HCT116 (cell line): ENCODE data around the gene B3GALT6. TPM values are rescaled to one million over a fixed set of nuclear protein-coding genes. Genes with fewer than 3 reads are reported as not detected.

Experiments
- ATAC-seq: fragments of 200-7000 bp; cut with Tn5 transposase; 2 replicates; pipeline ENCODE4 v1.9.1; 2020; ENCODE audit warnings: mild to moderate bottlenecking, moderate library complexity
- BruUV-seq: library from RNA; stranded (reverse); fragments of 400-500 nt; replicated peaks from 2 replicates; lab custom pipeline; 2021; lab: Mats Ljungman, UMichigan
- CTCF ChIA-PET: fragments of 300-600 bp; sonication (Branson Sonifier 250); formaldehyde crosslinking; loops from one replicate; lab custom pipeline; 2021; ENCODE audit warnings: antibody characterized with exemption; lab: Charles Lee
- POLR2A ChIA-PET: fragments of 300-600, 350-600 bp; sonication (Branson Sonifier 250); formaldehyde crosslinking; loops from one replicate; lab custom pipeline; 2021; ENCODE audit warnings: antibody characterized with exemption; lab: Charles Lee
- RAD21 ChIA-PET, 2 experiments: fragments of 300-600 bp; sonication (Branson Sonifier 250); formaldehyde crosslinking; loops; one replicate each; lab custom pipeline; 2023; ENCODE audit warnings: low total read pairs in 2 of 2; ENCODE audit not compliant: uncharacterized antibody in 2 of 2, unreplicated experiment in 2 of 2, low non-redundant PET in 1 of 2; lab: Charles Lee
- DNase-seq: peaks from one replicate; pipeline ENCODE4 v3.0.0-alpha.2; 2010; ENCODE audit warnings: low read depth, low spot score
- H2AFZ ChIP-seq: fragments of 200-600 bp; shearing (Covaris generic), sonication (generic); 2 replicates; pipeline ENCODE4 v1.6.1; 2017; ENCODE audit warnings: low read depth, mixed run types, mixed read lengths, antibody characterized with exemption, low read length; ENCODE audit not compliant: poor library complexity, severe bottlenecking
- H3K27ac ChIP-seq: 2 replicates; pipeline ENCODE4 v1.5.1; 2012; ENCODE audit warnings: low read depth, low read length
- H3K27me3 ChIP-seq: fragments of 200-600 bp; sonication (generic); 2 replicates; pipeline ENCODE4 v1.6.1; 2016; ENCODE audit warnings: mixed run types, low read length, mixed read lengths; ENCODE audit not compliant: insufficient read depth
- H3K36me3 ChIP-seq, 2 experiments: fragments of 200-500 bp in 1 of 2; fragments of 200-600 bp in 1 of 2; sonication (Bioruptor generic) in 1 of 2; sonication (generic) in 1 of 2; 2 replicates each; pipeline versions ENCODE4 v1.5.1 to v1.6.1; 2014 to 2016; ENCODE audit warnings: low read length in 2 of 2, inconsistent platforms in 1 of 2, mixed read lengths in 1 of 2, mixed run types in 1 of 2; ENCODE audit not compliant: insufficient read depth in 2 of 2, control insufficient read depth in 1 of 2
- H3K4me1 ChIP-seq, 2 experiments: fragments of 200-600 bp in 1 of 2; sonication (generic) in 1 of 2; 2 replicates each; pipeline versions ENCODE4 v1.5.1 to v1.6.1; 2012 to 2017; ENCODE audit warnings: low read length in 2 of 2, inconsistent platforms in 1 of 2, mild to moderate bottlenecking in 1 of 2, mixed read lengths in 1 of 2, mixed run types in 1 of 2, moderate library complexity in 1 of 2; ENCODE audit not compliant: insufficient read depth in 2 of 2, control insufficient read depth in 1 of 2
- H3K4me2 ChIP-seq: fragments of 200-600 bp; sonication (generic); 2 replicates; pipeline ENCODE4 v1.6.1; 2017; ENCODE audit warnings: mixed run types, low read length, mixed read lengths
- H3K4me3 ChIP-seq, 2 experiments: fragments of 200-600 bp in 1 of 2; sonication (generic) in 1 of 2; replicated peaks in 1 of 2; 2 replicates each; pipeline ENCODE4 v1.5.1; 2011 to 2016; ENCODE audit warnings: low read length in 2 of 2, control low read depth in 1 of 2, low read depth in 1 of 2, mild to moderate bottlenecking in 1 of 2, mixed read lengths in 1 of 2, mixed run types in 1 of 2
- H3K79me2 ChIP-seq: fragments of 200-600 bp; sonication (generic); 2 replicates; pipeline ENCODE4 v1.6.1; 2017; ENCODE audit warnings: mild to moderate bottlenecking, mixed run types, low read length, moderate library complexity, mixed read lengths; ENCODE audit not compliant: insufficient read depth
- H3K9ac ChIP-seq: fragments of 200-600 bp; sonication (generic); 2 replicates; pipeline ENCODE4 v1.6.1; 2016; ENCODE audit warnings: low read length, mixed read lengths
- H3K9me2 ChIP-seq: fragments of 200-600 bp; sonication (generic), shearing (Covaris generic); 2 replicates; pipeline ENCODE4 v1.6.1; 2017; ENCODE audit warnings: mixed run types, mild to moderate bottlenecking, moderate library complexity; ENCODE audit not compliant: insufficient read depth
- H3K9me3 ChIP-seq, 2 experiments: fragments of 200-500 bp in 1 of 2; fragments of 200-600 bp in 1 of 2; sonication (Bioruptor generic) in 1 of 2; sonication (generic) in 1 of 2; 2 replicates each; pipeline ENCODE4 v1.6.1; 2014 to 2017; ENCODE audit warnings: low read length in 2 of 2, mixed read lengths in 2 of 2, inconsistent platforms in 1 of 2, low read depth in 1 of 2, mild to moderate bottlenecking in 1 of 2, mixed run types in 1 of 2, moderate library complexity in 1 of 2; ENCODE audit not compliant: control insufficient read depth in 1 of 2, insufficient read depth in 1 of 2
- H4K20me1 ChIP-seq: fragments of 200-600 bp; sonication (generic), shearing (Covaris generic); 2 replicates; pipeline ENCODE4 v1.6.1; 2017; ENCODE audit warnings: mixed run types, mild to moderate bottlenecking, moderate library complexity; ENCODE audit not compliant: insufficient read depth
- CBX3 ChIP-seq: IDR thresholded peaks from 2 replicates; pipeline ENCODE4 v1.6.1; 2012; ENCODE audit warnings: low read depth
- CTCF ChIP-seq, 3 experiments: fragments of 200-600 bp in 1 of 3; sonication (generic) in 1 of 3; IDR thresholded peaks in 2 of 3; conservative IDR thresholded peaks in 1 of 3; 2 replicates each; pipeline ENCODE4 v1.5.1; 2012 to 2017; ENCODE audit warnings: low read depth in 2 of 3, low read length in 2 of 3, antibody characterized with exemption in 1 of 3, borderline replicate concordance in 1 of 3, control low read depth in 1 of 3, mild to moderate bottlenecking in 1 of 3, mixed read lengths in 1 of 3, mixed run types in 1 of 3, moderate library complexity in 1 of 3; ENCODE audit not compliant: insufficient read depth in 1 of 3
- EGR1 ChIP-seq: IDR thresholded peaks from 2 replicates; pipeline ENCODE4 v1.6.1; 2012; ENCODE audit warnings: low read depth
- ELF1 ChIP-seq: IDR thresholded peaks from 2 replicates; pipeline ENCODE4 v1.6.1; 2012; ENCODE audit warnings: low read depth, borderline replicate concordance
- EZH2 ChIP-seq: fragments of 200-600 bp; sonication (generic); IDR thresholded peaks from 2 replicates; pipeline ENCODE4 v1.6.1; 2017; ENCODE audit warnings: antibody characterized with exemption, mixed run types
- FOSL1 ChIP-seq: IDR thresholded peaks from 2 replicates; pipeline ENCODE4 v1.6.1; 2012; ENCODE audit warnings: low read depth
- JUND ChIP-seq: IDR thresholded peaks from 2 replicates; pipeline ENCODE4 v1.6.1; 2012
- MAX ChIP-seq: IDR thresholded peaks from 2 replicates; pipeline ENCODE4 v1.6.1; 2012
- POLR2A ChIP-seq: IDR thresholded peaks from 2 replicates; pipeline ENCODE4 v1.7.0; 2011; ENCODE audit warnings: borderline replicate concordance; ENCODE audit not compliant: insufficient read depth, insufficient read length; ENCODE audit errors: extremely low read depth
- POLR2AphosphoS5 ChIP-seq: IDR thresholded peaks from 2 replicates; pipeline ENCODE4 v1.6.1; 2011; ENCODE audit warnings: mild to moderate bottlenecking, low read depth, low read length, moderate library complexity
- RAD21 ChIP-seq: IDR thresholded peaks from 2 replicates; pipeline ENCODE4 v1.6.1; 2012; ENCODE audit warnings: low read depth, mild to moderate bottlenecking
- REST ChIP-seq: IDR thresholded peaks from 2 replicates; pipeline ENCODE4 v1.6.1; 2012; ENCODE audit warnings: low read depth
- SIN3A ChIP-seq: IDR thresholded peaks from 2 replicates; pipeline ENCODE4 v1.6.1; 2012; ENCODE audit warnings: low read depth
- SP1 ChIP-seq: IDR thresholded peaks from 2 replicates; pipeline ENCODE4 v1.6.1; 2012; ENCODE audit warnings: low read depth
- SRF ChIP-seq: IDR thresholded peaks from 2 replicates; pipeline ENCODE4 v1.6.1; 2012; ENCODE audit warnings: low read depth
- TCF7L2 ChIP-seq: IDR thresholded peaks from 2 replicates; pipeline ENCODE4 v1.7.0; 2011; ENCODE audit warnings: borderline replicate concordance, inconsistent platforms; ENCODE audit not compliant: insufficient read depth, insufficient read length; ENCODE audit errors: extremely low read depth
- YY1 ChIP-seq: IDR thresholded peaks from 2 replicates; pipeline ENCODE4 v1.6.1; 2011; ENCODE audit warnings: low read length, low read depth, moderate library complexity, mild to moderate bottlenecking; ENCODE audit not compliant: insufficient replicate concordance; ENCODE audit errors: extremely low read depth
- ZBTB33 ChIP-seq: IDR thresholded peaks from 2 replicates; pipeline ENCODE4 v1.6.1; 2011; ENCODE audit warnings: mild to moderate bottlenecking, low read length, moderate library complexity; ENCODE audit not compliant: insufficient replicate concordance; ENCODE audit errors: extremely low read depth
- ZFX ChIP-seq: fragments of 450-650 bp; IDR thresholded peaks from 2 replicates; pipeline ENCODE4 v1.6.1; 2017
- intact Hi-C: fragments of 100-400 bp; cut with micrococcal nuclease; formaldehyde crosslinking; loops from 2 replicates; pipeline ENCODE4 v1.10.0; 2022
- total RNA-seq: library from RNA; stranded (reverse); gene quantifications from one replicate; pipeline ENCODE4 v1.2.1, GENCODE V29; 2021; ENCODE audit not compliant: unreplicated experiment

B3GALT6 gene
- total RNA-seq, 1 experiment from 2014 or later: 16.3 TPM

- no peak for DNase-seq
- Histone ChIP-seq H3K4me3 (no peak overlapping the region), H3K4me1 (peaks cover 9 to 27% of the 10 kb centered on the region in 2 experiments; a peak in 3 of 4 replicates)
- RAD21 ChIA-PET: no interaction called here
- no peak for TF ChIP-seq MAX
- TF ChIP-seq CBX3: no peak
- TF ChIP-seq JUND: no peak
- no peak for TF ChIP-seq YY1
- TF ChIP-seq EGR1: no peak
- no peak for TF ChIP-seq ELF1
- no peak for TF ChIP-seq POLR2A
- TF ChIP-seq TCF7L2: no peak
- TF ChIP-seq ZFX: no peak
- TF ChIP-seq ZBTB33: no peak
- TF ChIP-seq POLR2AphosphoS5: no peak
- TF ChIP-seq REST: no peak
- TF ChIP-seq SRF: no peak
- TF ChIP-seq CTCF (IDR thresholded peaks at IDR 0.05 in 2 of 3, conservative IDR thresholded peaks at IDR 0.05 in 1 of 3; ENCODE audit: borderline replicate concordance in 1 of 3, insufficient read depth in 1 of 3, low read depth in 2 of 3, low read length in 2 of 3): no peak
- no peak for TF ChIP-seq EZH2
- no peak for TF ChIP-seq SP1
- TF ChIP-seq FOSL1: no peak
- TF ChIP-seq SIN3A: no peak
- TF ChIP-seq RAD21: no peak
- TF ChIP-seq, all 23 proteins: peak for 0
- Histone ChIP-seq H4K20me1 (no peaks in the 10 kb centered on the region), H3K36me3 (no peaks in the 10 kb centered on the region), H2AFZ (no peak overlapping the region), H3K27ac (no peak overlapping the region), H3K9ac (no peak overlapping the region), H3K4me2 (no peak overlapping the region), H3K9me3 (no peaks in the 10 kb centered on the region), H3K79me2 (peaks cover 2% of the 10 kb centered on the region; the same call in 1 of the 2 replicates), H3K9me2 (no peaks in the 10 kb centered on the region), H3K27me3 (no peaks in the 10 kb centered on the region)
- ATAC-seq: no peak
- ChIA-PET POLR2A (no interaction called here), CTCF (no interaction called here)
- intact Hi-C loops: no loop called here
- no TSS peak for BruUV-seq
Measured at GRCh38 chr1:1239614-1240347, 7.7 kb downstream of the B3GALT6 start.
